HG02623 (cell line): ENCODE results near the gene RITA1.

Source experiments
- ATAC-seq: cut with Tn5 transposase; IDR thresholded peaks from one replicate; pipeline ENCODE4 v1.9.1; 2021; ENCODE audit warnings: moderate library complexity; ENCODE audit not compliant: unreplicated experiment

Gene RITA1

GRCh38 chr12:113152835-113153814, 32.4 kb upstream of the RITA1 start:
- ATAC-seq, result no peak

GRCh38 chr12:113154351-113154973, 31.1 kb upstream of the RITA1 start:
- ATAC-seq, result no peak

- ATAC-seq, result no peak
Observed at GRCh38 chr12:113155060-113155459, 30.5 kb upstream of the RITA1 start.

GRCh38 chr12:113155646-113156045, 29.9 kb upstream of the RITA1 start:
- no peak for ATAC-seq

- no peak for ATAC-seq
Observed at GRCh38 chr12:113157218-113157859, 28.2 kb upstream of the RITA1 start.

GRCh38 chr12:113158439-113159203, 26.9 kb upstream of the RITA1 start:
- no peak for ATAC-seq

- no peak for ATAC-seq
Observed at GRCh38 chr12:113159937-113160336, 25.6 kb upstream of the RITA1 start.

GRCh38 chr12:113161415-113162016, 24.0 kb upstream of the RITA1 start:
- no peak for ATAC-seq

- no peak for ATAC-seq
Observed at GRCh38 chr12:113162102-113163029, 23.2 kb upstream of the RITA1 start.

- no peak for ATAC-seq
Observed at GRCh38 chr12:113163030-113163360, 22.5 kb upstream of the RITA1 start.

GRCh38 chr12:113164014-113164413, 21.5 kb upstream of the RITA1 start:
- ATAC-seq, result no peak

- no peak for ATAC-seq
Observed at GRCh38 chr12:113165521-113166450, 19.7 kb upstream of the RITA1 start.

- ATAC-seq, result no peak
Observed at GRCh38 chr12:113167868-113168267, 17.7 kb upstream of the RITA1 start.

GRCh38 chr12:113169697-113170096, 15.8 kb upstream of the RITA1 start:
- no peak for ATAC-seq

- no peak for ATAC-seq
Observed at GRCh38 chr12:113170457-113170856, 15.1 kb upstream of the RITA1 start.

GRCh38 chr12:113170926-113171325, 14.6 kb upstream of the RITA1 start:
- no peak for ATAC-seq

- ATAC-seq, result no peak
Observed at GRCh38 chr12:113171543-113171942, 14.0 kb upstream of the RITA1 start.

- ATAC-seq, result no peak
Observed at GRCh38 chr12:113172185-113172584, 13.3 kb upstream of the RITA1 start.
